ENCODE results near the gene SEMA3G.

The SEMA3G gene

DNA sequence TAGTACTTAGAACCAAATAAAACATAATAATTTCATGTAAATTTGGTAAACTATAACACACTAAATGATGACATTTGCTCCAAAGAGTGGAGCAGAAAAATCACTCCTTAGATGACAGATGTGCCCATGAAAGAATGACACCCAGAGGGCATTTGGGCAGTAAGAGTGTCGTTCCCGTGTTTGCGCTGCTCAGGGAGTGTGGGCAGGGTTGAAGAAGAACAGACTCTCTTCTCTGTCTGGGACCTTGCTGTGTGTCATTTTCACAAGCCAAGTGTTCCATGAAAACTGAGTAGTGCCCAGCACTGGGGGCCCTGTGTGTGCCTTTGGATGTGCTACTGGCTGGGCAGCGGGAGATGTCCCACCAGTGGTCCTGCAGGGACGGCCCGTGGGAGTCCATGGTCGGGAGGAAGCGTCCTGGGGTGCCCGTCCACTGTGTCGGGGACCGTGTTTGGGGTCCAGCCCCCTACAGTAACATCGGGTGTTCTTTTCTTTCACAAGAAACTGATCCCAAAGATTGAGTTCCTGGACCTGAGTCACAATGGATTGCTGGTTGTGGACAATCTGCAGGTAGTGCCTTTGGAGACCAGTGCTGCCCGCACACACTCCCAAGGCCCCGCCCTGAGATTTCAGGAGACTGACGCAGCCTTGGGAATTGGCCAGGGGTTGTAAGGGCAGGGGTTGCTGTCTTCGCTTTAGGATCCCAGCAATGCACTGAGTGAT, 32.3 kb upstream of the SEMA3G start:
- TF ChIP-seq, protein P1, sequence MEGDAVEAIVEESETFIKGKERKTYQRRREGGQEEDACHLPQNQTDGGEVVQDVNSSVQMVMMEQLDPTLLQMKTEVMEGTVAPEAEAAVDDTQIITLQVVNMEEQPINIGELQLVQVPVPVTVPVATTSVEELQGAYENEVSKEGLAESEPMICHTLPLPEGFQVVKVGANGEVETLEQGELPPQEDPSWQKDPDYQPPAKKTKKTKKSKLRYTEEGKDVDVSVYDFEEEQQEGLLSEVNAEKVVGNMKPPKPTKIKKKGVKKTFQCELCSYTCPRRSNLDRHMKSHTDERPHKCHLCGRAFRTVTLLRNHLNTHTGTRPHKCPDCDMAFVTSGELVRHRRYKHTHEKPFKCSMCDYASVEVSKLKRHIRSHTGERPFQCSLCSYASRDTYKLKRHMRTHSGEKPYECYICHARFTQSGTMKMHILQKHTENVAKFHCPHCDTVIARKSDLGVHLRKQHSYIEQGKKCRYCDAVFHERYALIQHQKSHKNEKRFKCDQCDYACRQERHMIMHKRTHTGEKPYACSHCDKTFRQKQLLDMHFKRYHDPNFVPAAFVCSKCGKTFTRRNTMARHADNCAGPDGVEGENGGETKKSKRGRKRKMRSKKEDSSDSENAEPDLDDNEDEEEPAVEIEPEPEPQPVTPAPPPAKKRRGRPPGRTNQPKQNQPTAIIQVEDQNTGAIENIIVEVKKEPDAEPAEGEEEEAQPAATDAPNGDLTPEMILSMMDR (IDR thresholded peaks at IDR 0.05), result no peak
- no peak for TF ChIP-seq ZFX (IDR thresholded peaks at IDR 0.05; ENCODE audit: borderline replicate concordance)
- H3K27ac ChIP-seq, result no peak overlapping the region

DNA sequence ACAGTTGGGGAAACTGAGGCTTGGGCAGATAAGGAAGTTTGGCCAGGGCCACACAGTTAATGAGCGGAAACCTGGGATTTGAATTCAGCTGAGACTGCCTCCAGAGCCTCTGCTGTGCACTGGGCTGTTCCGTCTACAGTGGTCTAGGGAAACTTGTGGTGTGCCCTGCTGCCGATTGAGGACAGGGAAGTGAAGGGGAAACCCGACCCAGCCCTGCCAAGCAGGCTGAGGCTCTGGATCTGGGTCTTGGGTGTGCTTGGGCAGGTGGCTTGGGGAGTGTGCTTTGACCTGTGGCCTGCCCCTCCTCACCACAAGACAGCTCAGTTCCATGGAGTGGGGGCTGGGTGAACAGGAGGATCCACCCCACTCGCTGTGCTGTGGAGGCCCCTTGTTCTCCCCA, 28.1 kb upstream of the SEMA3G start:
- H3K27ac ChIP-seq, result no peak overlapping the region
- no peak for TF ChIP-seq ZFX (IDR thresholded peaks at IDR 0.05; ENCODE audit: borderline replicate concordance)
- TF ChIP-seq, protein P1 (IDR thresholded peaks at IDR 0.05), result no peak

DNA sequence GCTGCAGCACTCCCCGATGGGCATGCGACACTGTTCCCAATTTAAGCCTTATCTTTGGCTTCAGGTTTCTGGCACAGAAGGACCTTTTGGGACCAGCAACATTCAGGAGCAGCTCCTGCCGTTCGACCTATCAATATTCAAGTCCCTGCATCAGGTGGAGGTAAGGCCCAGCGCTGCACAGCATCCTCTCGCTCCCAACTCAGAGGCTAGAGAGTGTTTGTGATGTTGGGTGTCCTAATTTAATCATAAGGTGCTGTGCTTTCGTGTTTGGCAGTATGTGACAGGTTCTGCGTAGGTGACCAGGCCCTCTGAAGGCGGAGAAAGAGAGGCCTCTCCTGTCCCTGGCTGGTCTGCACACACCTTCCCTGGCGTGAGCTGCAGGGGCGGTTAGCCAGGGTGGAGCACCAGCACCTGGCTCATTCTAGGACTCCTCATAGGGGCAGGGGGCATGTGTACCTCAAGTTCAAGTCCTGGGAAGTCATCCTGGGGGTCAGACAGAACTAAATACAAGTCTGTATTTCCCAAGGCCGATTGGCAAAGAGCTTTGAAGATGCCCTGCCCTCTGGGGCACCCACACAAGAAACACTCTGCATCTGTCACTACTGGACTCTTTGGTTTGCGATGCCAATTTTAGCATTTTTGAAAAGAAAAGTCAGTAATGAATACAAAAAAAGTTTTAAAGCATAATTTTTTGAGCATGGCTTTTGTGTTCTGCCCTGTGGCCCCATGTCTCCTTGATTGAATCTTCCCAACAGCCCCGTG, 27.5 kb upstream of the SEMA3G start:
- TF ChIP-seq ZFX (IDR thresholded peaks at IDR 0.05; ENCODE audit: borderline replicate concordance), result no peak
- TF ChIP-seq, protein P1 (IDR thresholded peaks at IDR 0.05), result peak; percentile 49
- no peak overlapping the region for H3K27ac ChIP-seq

DNA sequence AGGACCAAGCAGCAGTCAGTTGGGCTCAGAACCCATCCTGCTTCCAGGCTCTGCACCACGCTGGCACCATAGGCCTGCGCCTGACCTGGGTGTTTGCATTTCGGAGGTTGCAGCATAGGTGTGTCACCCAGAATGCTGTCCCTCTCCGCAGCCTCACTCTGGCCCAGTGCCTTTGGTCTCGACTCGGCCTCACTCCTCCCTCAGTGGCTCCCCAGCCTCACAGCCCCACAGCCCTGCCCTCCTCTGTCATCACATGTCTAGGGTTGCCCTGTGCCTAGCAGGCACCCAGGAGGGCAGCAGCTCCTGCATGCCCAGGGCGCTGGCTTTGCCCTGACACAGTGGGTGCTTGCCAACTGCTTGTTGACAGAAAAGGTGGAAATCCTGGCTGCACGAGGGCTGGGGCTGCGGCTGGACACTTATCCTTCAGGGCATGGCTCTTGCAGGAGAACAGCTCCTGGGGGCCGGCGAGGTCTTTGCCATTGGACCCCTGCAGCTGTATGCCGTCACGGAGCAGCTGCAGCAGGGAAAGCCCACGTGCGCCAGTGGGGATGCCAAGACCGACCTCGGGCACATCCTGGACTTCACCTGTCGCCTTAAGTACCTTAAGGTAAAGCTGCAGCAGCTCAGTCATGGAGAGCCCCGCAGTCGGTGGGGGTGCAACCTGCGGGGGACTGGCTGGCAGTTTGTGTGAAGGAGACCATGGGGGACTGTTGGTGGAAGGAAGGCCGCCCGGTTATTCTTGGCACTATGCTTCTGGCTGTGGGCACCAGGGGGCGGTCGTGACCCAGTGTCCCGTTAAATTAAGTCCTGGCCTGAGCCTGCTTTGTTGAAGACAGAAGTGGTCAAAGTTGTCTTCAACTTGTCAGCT, 26.7 kb upstream of the SEMA3G start:
- no peak for TF ChIP-seq ZFX (IDR thresholded peaks at IDR 0.05; ENCODE audit: borderline replicate concordance)
- TF ChIP-seq, protein P1 (IDR thresholded peaks at IDR 0.05), result peak; percentile 84
- no peak overlapping the region for H3K27ac ChIP-seq

DNA sequence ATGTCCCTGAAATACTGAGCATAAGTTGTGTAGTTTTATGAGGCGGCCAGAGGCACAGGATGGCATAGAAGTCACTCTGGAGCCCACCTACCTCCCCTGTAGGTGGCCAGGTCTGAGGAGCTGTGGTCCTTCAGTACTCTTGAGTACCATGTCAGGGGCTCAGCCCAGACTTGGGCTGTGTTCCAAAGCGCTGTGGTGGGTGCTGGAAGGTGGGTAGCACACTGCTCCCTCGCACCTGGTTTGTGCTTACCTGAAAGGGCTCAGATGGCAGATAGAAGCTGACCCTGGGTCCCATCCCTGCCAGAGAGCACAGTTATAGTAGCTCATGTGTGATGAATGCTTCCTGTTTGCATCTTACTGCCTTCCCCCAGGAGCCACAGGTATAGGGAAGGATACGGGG, 26.0 kb upstream of the SEMA3G start:
- H3K27ac ChIP-seq, result no peak overlapping the region
- TF ChIP-seq, protein P1 (IDR thresholded peaks at IDR 0.05), result no peak
- no peak for TF ChIP-seq ZFX (IDR thresholded peaks at IDR 0.05; ENCODE audit: borderline replicate concordance)

DNA sequence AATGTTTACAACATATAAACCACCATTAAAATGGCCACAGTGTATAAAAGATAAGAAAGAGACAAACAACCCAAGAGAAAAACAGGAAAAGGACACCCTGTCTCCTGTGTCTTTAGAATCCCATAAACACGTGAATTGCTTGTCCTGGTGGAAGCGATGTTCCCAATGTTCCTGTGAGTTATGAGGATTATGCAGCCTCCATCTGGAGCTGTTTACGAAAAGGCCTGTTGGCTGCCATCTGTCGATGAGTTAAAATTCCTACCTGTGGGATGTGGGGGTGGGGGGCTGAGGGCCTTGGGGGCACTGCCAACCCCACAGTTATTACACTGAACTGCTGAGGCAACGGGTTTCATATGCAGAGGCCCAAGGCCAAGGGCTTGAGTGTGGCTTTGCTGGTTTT, 24.1 kb upstream of the SEMA3G start:
- TF ChIP-seq ZFX (IDR thresholded peaks at IDR 0.05; ENCODE audit: borderline replicate concordance), result no peak
- TF ChIP-seq, protein P1 (IDR thresholded peaks at IDR 0.05), result no peak
- H3K27ac ChIP-seq, result no peak overlapping the region
